HCT116 (cell line): Measurements from ENCODE around the gene CTBP2. TPM values are rescaled to one million over a fixed set of nuclear protein-coding genes. Genes with fewer than 3 reads are reported as not detected.
A peak's percentile ranks its signal among the peaks of the same experiment; 100 is the strongest.

Experiments
- ATAC-seq: fragments of 200-7000 bp; cut with Tn5 transposase; 2 replicates; pipeline ENCODE4 v1.9.1; 2020; ENCODE audit warnings: mild to moderate bottlenecking, moderate library complexity
- BruUV-seq: library from RNA; stranded (reverse); fragments of 400-500 nt; replicated peaks from 2 replicates; lab custom pipeline; 2021; lab: Mats Ljungman, UMichigan
- CTCF ChIA-PET: fragments of 300-600 bp; sonication (Branson Sonifier 250); formaldehyde crosslinking; loops from one replicate; lab custom pipeline; 2021; ENCODE audit warnings: antibody characterized with exemption; lab: Charles Lee
- POLR2A ChIA-PET: fragments of 300-600, 350-600 bp; sonication (Branson Sonifier 250); formaldehyde crosslinking; loops from one replicate; lab custom pipeline; 2021; ENCODE audit warnings: antibody characterized with exemption; lab: Charles Lee
- RAD21 ChIA-PET, 2 experiments: fragments of 300-600 bp; sonication (Branson Sonifier 250); formaldehyde crosslinking; loops; one replicate each; lab custom pipeline; 2023; ENCODE audit warnings: low total read pairs in 2 of 2; ENCODE audit not compliant: uncharacterized antibody in 2 of 2, unreplicated experiment in 2 of 2, low non-redundant PET in 1 of 2; lab: Charles Lee
- DNase-seq: peaks from one replicate; pipeline ENCODE4 v3.0.0-alpha.2; 2010; ENCODE audit warnings: low read depth, low spot score
- H2AFZ ChIP-seq: fragments of 200-600 bp; shearing (Covaris generic), sonication (generic); 2 replicates; pipeline ENCODE4 v1.6.1; 2017; ENCODE audit warnings: low read depth, mixed run types, mixed read lengths, antibody characterized with exemption, low read length; ENCODE audit not compliant: poor library complexity, severe bottlenecking
- H3K27ac ChIP-seq: 2 replicates; pipeline ENCODE4 v1.5.1; 2012; ENCODE audit warnings: low read depth, low read length
- H3K27me3 ChIP-seq: fragments of 200-600 bp; sonication (generic); 2 replicates; pipeline ENCODE4 v1.6.1; 2016; ENCODE audit warnings: mixed run types, low read length, mixed read lengths; ENCODE audit not compliant: insufficient read depth
- H3K36me3 ChIP-seq, 2 experiments: fragments of 200-500 bp in 1 of 2; fragments of 200-600 bp in 1 of 2; sonication (Bioruptor generic) in 1 of 2; sonication (generic) in 1 of 2; 2 replicates each; pipeline versions ENCODE4 v1.5.1 to v1.6.1; 2014 to 2016; ENCODE audit warnings: low read length in 2 of 2, inconsistent platforms in 1 of 2, mixed read lengths in 1 of 2, mixed run types in 1 of 2; ENCODE audit not compliant: insufficient read depth in 2 of 2, control insufficient read depth in 1 of 2
- H3K4me1 ChIP-seq, 2 experiments: fragments of 200-600 bp in 1 of 2; sonication (generic) in 1 of 2; 2 replicates each; pipeline versions ENCODE4 v1.5.1 to v1.6.1; 2012 to 2017; ENCODE audit warnings: low read length in 2 of 2, inconsistent platforms in 1 of 2, mild to moderate bottlenecking in 1 of 2, mixed read lengths in 1 of 2, mixed run types in 1 of 2, moderate library complexity in 1 of 2; ENCODE audit not compliant: insufficient read depth in 2 of 2, control insufficient read depth in 1 of 2
- H3K4me2 ChIP-seq: fragments of 200-600 bp; sonication (generic); 2 replicates; pipeline ENCODE4 v1.6.1; 2017; ENCODE audit warnings: mixed run types, low read length, mixed read lengths
- H3K4me3 ChIP-seq, 2 experiments: fragments of 200-600 bp in 1 of 2; sonication (generic) in 1 of 2; replicated peaks in 1 of 2; 2 replicates each; pipeline ENCODE4 v1.5.1; 2011 to 2016; ENCODE audit warnings: low read length in 2 of 2, control low read depth in 1 of 2, low read depth in 1 of 2, mild to moderate bottlenecking in 1 of 2, mixed read lengths in 1 of 2, mixed run types in 1 of 2
- H3K79me2 ChIP-seq: fragments of 200-600 bp; sonication (generic); 2 replicates; pipeline ENCODE4 v1.6.1; 2017; ENCODE audit warnings: mild to moderate bottlenecking, mixed run types, low read length, moderate library complexity, mixed read lengths; ENCODE audit not compliant: insufficient read depth
- H3K9ac ChIP-seq: fragments of 200-600 bp; sonication (generic); 2 replicates; pipeline ENCODE4 v1.6.1; 2016; ENCODE audit warnings: low read length, mixed read lengths
- H3K9me2 ChIP-seq: fragments of 200-600 bp; sonication (generic), shearing (Covaris generic); 2 replicates; pipeline ENCODE4 v1.6.1; 2017; ENCODE audit warnings: mixed run types, mild to moderate bottlenecking, moderate library complexity; ENCODE audit not compliant: insufficient read depth
- H3K9me3 ChIP-seq, 2 experiments: fragments of 200-500 bp in 1 of 2; fragments of 200-600 bp in 1 of 2; sonication (Bioruptor generic) in 1 of 2; sonication (generic) in 1 of 2; 2 replicates each; pipeline ENCODE4 v1.6.1; 2014 to 2017; ENCODE audit warnings: low read length in 2 of 2, mixed read lengths in 2 of 2, inconsistent platforms in 1 of 2, low read depth in 1 of 2, mild to moderate bottlenecking in 1 of 2, mixed run types in 1 of 2, moderate library complexity in 1 of 2; ENCODE audit not compliant: control insufficient read depth in 1 of 2, insufficient read depth in 1 of 2
- H4K20me1 ChIP-seq: fragments of 200-600 bp; sonication (generic), shearing (Covaris generic); 2 replicates; pipeline ENCODE4 v1.6.1; 2017; ENCODE audit warnings: mixed run types, mild to moderate bottlenecking, moderate library complexity; ENCODE audit not compliant: insufficient read depth
- CBX3 ChIP-seq: IDR thresholded peaks from 2 replicates; pipeline ENCODE4 v1.6.1; 2012; ENCODE audit warnings: low read depth
- EZH2phosphoT487 ChIP-seq: fragments of 200-600 bp; IDR thresholded peaks from 2 replicates; pipeline ENCODE4 v1.6.1; 2018; ENCODE audit warnings: antibody characterized with exemption, borderline replicate concordance
- FOSL1 ChIP-seq: IDR thresholded peaks from 2 replicates; pipeline ENCODE4 v1.6.1; 2012; ENCODE audit warnings: low read depth
- JUND ChIP-seq: IDR thresholded peaks from 2 replicates; pipeline ENCODE4 v1.6.1; 2012
- RAD21 ChIP-seq: IDR thresholded peaks from 2 replicates; pipeline ENCODE4 v1.6.1; 2012; ENCODE audit warnings: low read depth, mild to moderate bottlenecking
- SP1 ChIP-seq: IDR thresholded peaks from 2 replicates; pipeline ENCODE4 v1.6.1; 2012; ENCODE audit warnings: low read depth
- ZNF274 ChIP-seq: fragments of 200-500 bp; sonication (Bioruptor generic); IDR thresholded peaks from 2 replicates; pipeline ENCODE4 v1.6.1; 2014; ENCODE audit warnings: mild to moderate bottlenecking, low read depth, low read length, inconsistent platforms
- intact Hi-C: fragments of 100-400 bp; cut with micrococcal nuclease; formaldehyde crosslinking; loops from 2 replicates; pipeline ENCODE4 v1.10.0; 2022
- total RNA-seq: library from RNA; stranded (reverse); gene quantifications from one replicate; pipeline ENCODE4 v1.2.1, GENCODE V29; 2021; ENCODE audit not compliant: unreplicated experiment
- TF ChIP-seq, protein P1 (sequence below): IDR thresholded peaks from 2 replicates; pipeline ENCODE4 v1.6.1; 2012
- TF ChIP-seq, protein P2 (sequence below): IDR thresholded peaks from 2 replicates; pipeline ENCODE4 v1.6.1; 2012; ENCODE audit warnings: low read depth

CTBP2 gene
- total RNA-seq, 1 experiment from 2014 or later = 144 TPM

DNA sequence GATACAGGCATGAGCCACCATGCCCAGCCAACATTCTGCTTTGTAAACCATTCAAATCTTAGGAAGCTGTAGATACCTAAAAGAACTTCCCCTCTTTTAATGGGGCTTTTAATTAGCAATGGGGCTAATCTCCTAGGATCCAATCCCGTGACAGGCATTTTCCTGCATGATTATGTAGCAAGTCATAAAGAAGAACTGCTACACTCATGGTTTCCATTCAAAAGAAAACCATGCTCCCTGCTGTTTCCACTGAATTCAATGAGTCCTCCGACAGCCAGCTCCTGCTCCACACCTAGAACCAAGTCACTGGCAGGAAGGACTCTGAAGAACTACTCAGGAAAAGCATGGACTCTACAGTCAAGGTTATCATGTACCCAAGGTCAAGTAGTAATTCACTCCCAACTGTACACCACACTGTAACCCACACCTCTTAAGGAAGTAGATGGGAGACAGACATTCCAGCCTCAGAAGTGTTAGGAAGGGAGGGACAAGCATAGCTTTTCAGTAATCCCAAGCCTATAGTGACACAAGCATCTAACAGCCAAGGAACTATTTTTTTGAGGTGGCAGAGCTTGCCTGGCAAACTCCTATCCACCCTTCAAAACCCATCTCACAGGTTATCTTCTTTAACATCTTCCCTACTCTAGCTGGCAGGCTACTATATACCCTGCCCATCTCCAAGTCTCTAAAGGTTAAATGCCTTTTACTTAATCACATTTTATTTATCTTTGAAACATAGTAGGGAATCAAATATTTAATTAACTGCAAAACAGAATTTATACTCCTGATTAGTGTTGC lies 47.5 kb downstream of the CTBP2 start:
- Histone ChIP-seq H3K9me3 (no peaks in the 10 kb centered on the region), H3K36me3 (peaks cover 2 to 21% of the 10 kb centered on the region in 2 experiments)

DNA sequence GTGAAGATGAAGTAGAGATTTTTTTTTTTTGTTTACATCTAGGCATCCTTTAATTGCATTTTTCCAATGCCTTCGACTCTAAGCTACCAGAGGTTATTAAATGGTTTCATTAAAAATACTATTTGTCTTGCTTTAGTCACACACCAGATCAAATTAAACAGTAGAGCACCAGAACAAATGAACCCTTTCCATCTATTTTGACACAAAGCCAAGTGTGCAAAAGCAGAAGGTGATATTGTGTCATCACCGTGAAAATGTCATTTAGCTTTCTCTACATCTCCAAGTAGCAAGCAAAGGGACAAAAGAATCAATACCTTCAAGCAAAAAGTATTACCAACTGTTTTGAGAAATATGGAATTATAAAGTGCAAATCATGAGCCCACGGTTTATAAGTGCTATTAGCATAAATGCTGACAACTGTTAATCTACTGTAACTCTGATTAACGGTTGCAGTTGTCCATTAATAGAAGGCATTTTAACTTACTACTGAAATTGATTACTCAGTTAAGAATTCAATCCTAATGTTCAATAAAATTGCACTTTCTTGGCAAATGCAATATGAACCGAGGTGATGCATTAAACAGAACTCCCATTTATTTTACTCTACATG lies 49.1 kb downstream of the CTBP2 start:
- CTCF ChIA-PET = interaction anchor here (1.0 kb wide), 1 partner anchor 63 kb away, joined by 3 read pairs; no protein-coding TSS in a partner anchor
- TF ChIP-seq EZH2phosphoT487 (no peak), JUND (no peak), CBX3 (no peak), ZNF274 (no peak), SP1 (no peak), FOSL1 (no peak)
- TF ChIP-seq, protein P1, sequence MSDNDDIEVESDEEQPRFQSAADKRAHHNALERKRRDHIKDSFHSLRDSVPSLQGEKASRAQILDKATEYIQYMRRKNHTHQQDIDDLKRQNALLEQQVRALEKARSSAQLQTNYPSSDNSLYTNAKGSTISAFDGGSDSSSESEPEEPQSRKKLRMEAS = no peak
- TF ChIP-seq, protein P2, sequence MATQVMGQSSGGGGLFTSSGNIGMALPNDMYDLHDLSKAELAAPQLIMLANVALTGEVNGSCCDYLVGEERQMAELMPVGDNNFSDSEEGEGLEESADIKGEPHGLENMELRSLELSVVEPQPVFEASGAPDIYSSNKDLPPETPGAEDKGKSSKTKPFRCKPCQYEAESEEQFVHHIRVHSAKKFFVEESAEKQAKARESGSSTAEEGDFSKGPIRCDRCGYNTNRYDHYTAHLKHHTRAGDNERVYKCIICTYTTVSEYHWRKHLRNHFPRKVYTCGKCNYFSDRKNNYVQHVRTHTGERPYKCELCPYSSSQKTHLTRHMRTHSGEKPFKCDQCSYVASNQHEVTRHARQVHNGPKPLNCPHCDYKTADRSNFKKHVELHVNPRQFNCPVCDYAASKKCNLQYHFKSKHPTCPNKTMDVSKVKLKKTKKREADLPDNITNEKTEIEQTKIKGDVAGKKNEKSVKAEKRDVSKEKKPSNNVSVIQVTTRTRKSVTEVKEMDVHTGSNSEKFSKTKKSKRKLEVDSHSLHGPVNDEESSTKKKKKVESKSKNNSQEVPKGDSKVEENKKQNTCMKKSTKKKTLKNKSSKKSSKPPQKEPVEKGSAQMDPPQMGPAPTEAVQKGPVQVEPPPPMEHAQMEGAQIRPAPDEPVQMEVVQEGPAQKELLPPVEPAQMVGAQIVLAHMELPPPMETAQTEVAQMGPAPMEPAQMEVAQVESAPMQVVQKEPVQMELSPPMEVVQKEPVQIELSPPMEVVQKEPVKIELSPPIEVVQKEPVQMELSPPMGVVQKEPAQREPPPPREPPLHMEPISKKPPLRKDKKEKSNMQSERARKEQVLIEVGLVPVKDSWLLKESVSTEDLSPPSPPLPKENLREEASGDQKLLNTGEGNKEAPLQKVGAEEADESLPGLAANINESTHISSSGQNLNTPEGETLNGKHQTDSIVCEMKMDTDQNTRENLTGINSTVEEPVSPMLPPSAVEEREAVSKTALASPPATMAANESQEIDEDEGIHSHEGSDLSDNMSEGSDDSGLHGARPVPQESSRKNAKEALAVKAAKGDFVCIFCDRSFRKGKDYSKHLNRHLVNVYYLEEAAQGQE = no peak
- TF ChIP-seq, all 23 proteins: peak for 0

More for the DNA sequence above, 47.5 kb downstream of the CTBP2 start:
- no peak for ATAC-seq
- ChIA-PET CTCF (no interaction called here), RAD21 (no interaction called here), POLR2A (no interaction called here)
- Histone ChIP-seq H3K27me3 (no peaks in the 10 kb centered on the region), H3K4me3 (no peak overlapping the region), H3K79me2 (peaks cover 92% of the 10 kb centered on the region), H4K20me1 (peaks cover 11% of the 10 kb centered on the region; the same call in 1 of the 2 replicates), H3K27ac (no peak overlapping the region), H2AFZ (no peak overlapping the region), H3K4me2 (no peak overlapping the region; the same call in 1 of the 2 replicates), H3K9me2 (no peaks in the 10 kb centered on the region), H3K9ac (no peak overlapping the region), H3K4me1 (peaks cover 0 to 17% of the 10 kb centered on the region in 2 experiments; a peak in 1 of 4 replicates)
- TF ChIP-seq FOSL1 = 0 out of 2 replicates have a peak, but pooled peaks have one; percentile 18
- no peak for TF ChIP-seq RAD21
- DNase-seq = no peak
- no TSS peak for BruUV-seq
- intact Hi-C loops = no loop called here

More for the DNA sequence above, 49.1 kb downstream of the CTBP2 start:
- DNase-seq (no peak), ATAC-seq (no peak)
- Histone ChIP-seq H3K36me3 (peaks cover 2 to 29% of the 10 kb centered on the region in 2 experiments), H3K4me3 (no peak overlapping the region), H4K20me1 (peaks cover 11% of the 10 kb centered on the region; the same call in 1 of the 2 replicates), H2AFZ (no peak overlapping the region), H3K4me2 (no peak overlapping the region), H3K4me1 (peaks cover 0 to 17% of the 10 kb centered on the region in 2 experiments; a peak in 1 of 4 replicates), H3K9me3 (no peaks in the 10 kb centered on the region), H3K9ac (no peak overlapping the region), H3K27me3 (no peaks in the 10 kb centered on the region), H3K27ac (no peak overlapping the region), H3K9me2 (no peaks in the 10 kb centered on the region), H3K79me2 (peaks cover 92% of the 10 kb centered on the region)
- intact Hi-C loops = no loop called here
- ChIA-PET RAD21 (no interaction called here), POLR2A (no interaction called here)
- no TSS peak for BruUV-seq
